HepG2 (cell line): ENCODE measurements around the gene TAB3. TPM values are rescaled to one million over a fixed set of nuclear protein-coding genes. Genes with fewer than 3 reads are reported as not detected.
A peak's percentile ranks its signal among the peaks of the same experiment; 100 is the strongest.

Source experiments
- FOXP1 ChIP-seq, 2 experiments: fragments of 450-650 bp in 1 of 2; IDR thresholded peaks; 2 replicates each; pipeline ENCODE4 v1.6.1; 2017 to 2018; ENCODE audit warnings: antibody characterized with exemption in 1 of 2
- GPN1 ChIP-seq: sonication (generic); formaldehyde crosslinking; IDR thresholded peaks from 2 replicates; pipeline ENCODE4 v1.5.1; 2020; ENCODE audit warnings: missing genetic modification reagents, borderline replicate concordance
- HDAC1 ChIP-seq: sonication (generic); formaldehyde crosslinking; IDR thresholded peaks from 2 replicates; pipeline ENCODE4 v1.5.1; 2020; ENCODE audit warnings: mild to moderate bottlenecking, missing genetic modification reagents
- HMG20B ChIP-seq: conservative IDR thresholded peaks from 2 replicates; pipeline ENCODE4 v1.6.1; 2016; ENCODE audit warnings: missing genetic modification reagents, missing compliant biosample characterization
- HNF1A ChIP-seq, 2 experiments: sonication (generic) in 1 of 2; formaldehyde crosslinking in 1 of 2; IDR thresholded peaks; 2 replicates each; pipeline versions ENCODE4 v1.4.0 to v1.6.1; 2016 to 2020; ENCODE audit warnings: borderline replicate concordance in 1 of 2, low read depth in 1 of 2, mild to moderate bottlenecking in 1 of 2, missing genetic modification reagents in 1 of 2
- HNRNPL ChIP-seq: fragments of 200-400 bp; formaldehyde crosslinking; IDR thresholded peaks from 2 replicates; pipeline ENCODE4 v1.6.1; 2017; ENCODE audit warnings: mild to moderate bottlenecking, low read depth, low read length
- HOXA3 ChIP-seq: sonication (generic); formaldehyde crosslinking; IDR thresholded peaks from 2 replicates; pipeline ENCODE4 v1.5.0; 2020; ENCODE audit warnings: missing genetic modification reagents
- MXD3 ChIP-seq: IDR thresholded peaks from 2 replicates; pipeline ENCODE4 v1.6.1; 2016; ENCODE audit warnings: mild to moderate bottlenecking, missing biosample characterization, missing genetic modification reagents
- RARG ChIP-seq: sonication (generic); formaldehyde crosslinking; IDR thresholded peaks from 2 replicates; pipeline ENCODE4 v1.4.0; 2020; ENCODE audit warnings: low read depth, mild to moderate bottlenecking, missing genetic modification reagents
- SMAD1 ChIP-seq: sonication (generic); formaldehyde crosslinking; IDR thresholded peaks from 2 replicates; pipeline ENCODE4 v1.4.0; 2020; ENCODE audit warnings: missing genetic modification reagents, low read depth, mild to moderate bottlenecking, borderline replicate concordance
- YY1 ChIP-seq: IDR thresholded peaks from 2 replicates; pipeline ENCODE4 v1.6.1; 2011; ENCODE audit warnings: low read length, low read depth, moderate library complexity, mild to moderate bottlenecking; ENCODE audit not compliant: insufficient read depth, insufficient replicate concordance
- ZBTB1 ChIP-seq: sonication (generic); formaldehyde crosslinking; IDR thresholded peaks from 2 replicates; pipeline ENCODE4 v1.4.0; 2020; ENCODE audit warnings: missing genetic modification reagents, borderline replicate concordance
- ZHX1 ChIP-seq: sonication (generic); formaldehyde crosslinking; IDR thresholded peaks from 2 replicates; pipeline ENCODE4 v1.8.1; 2022; ENCODE audit warnings: low read depth, mild to moderate bottlenecking, missing genetic modification reagents
- ZNF12 ChIP-seq: sonication (generic); formaldehyde crosslinking; IDR thresholded peaks from 2 replicates; pipeline ENCODE4 v1.5.0; 2020; ENCODE audit warnings: missing genetic modification reagents
- ZNF224 ChIP-seq: sonication (generic); formaldehyde crosslinking; IDR thresholded peaks from 2 replicates; pipeline ENCODE4 v1.5.0; 2020; ENCODE audit warnings: mild to moderate bottlenecking, missing genetic modification reagents
- ZNF225 ChIP-seq: sonication (generic); formaldehyde crosslinking; IDR thresholded peaks from 2 replicates; pipeline ENCODE4 v1.4.0; 2020; ENCODE audit warnings: mild to moderate bottlenecking, missing genetic modification reagents
- ZNF232 ChIP-seq: sonication (generic); formaldehyde crosslinking; IDR thresholded peaks from 2 replicates; pipeline ENCODE4 v1.4.0; 2020; ENCODE audit warnings: missing genetic modification reagents, borderline replicate concordance
- polyA plus RNA-seq, 8 experiments: library from polyadenylated mRNA; depleted of rRNA in 3 of 8; stranded (reverse) in 7 of 8; unstranded in 1 of 8; fragments of >200 nt; fragmentation: Illumina TruSeq in 4 of 8; extraction: Trizol in 4 of 8; gene quantifications; 2 replicates each; pipeline versions ENCODE4 v1.2.1 to v1.2.3, GENCODE V29; 2011 to 2016; ENCODE audit warnings: low read depth in 4 of 8, missing spikeins in 1 of 8, mixed read lengths in 1 of 8; ENCODE audit not compliant: insufficient read depth in 1 of 8
- total RNA-seq, 5 experiments: library from RNA; depleted of rRNA; stranded (reverse); fragments of >200 nt; fragmentation: Illumina TruSeq; extraction: Trizol; gene quantifications; 2 replicates each; pipeline ENCODE4 v1.2.3, GENCODE V29; 2016; ENCODE audit warnings: low read depth in 1 of 5

Gene TAB3
- total and polyA plus RNA-seq, 2 of the 13 experiments (the other 11 are each of a cell fraction or from before 2014, with no cell fraction given) = 27.2 to 59.8 TPM

GRCh38 chrX:30889147-30890140, at the start of gene TAB3 (continued):
- TF ChIP-seq MXD3 (CRISPR knock-in tag) = no peak
- 0 out of 2 replicates have a peak, but pooled peaks have one; percentile 18 for TF ChIP-seq HNRNPL
- peak; percentile 52; the same call in 1 of the 2 replicates for TF ChIP-seq HDAC1 (CRISPR knock-in tag)
- no peak for TF ChIP-seq ZBTB1
- no peak for TF ChIP-seq ZNF225
- no peak for TF ChIP-seq GPN1 (CRISPR knock-in tag)
- TF ChIP-seq SMAD1 (CRISPR knock-in tag) = no peak
- TF ChIP-seq ZNF12 = 0 out of 2 replicates have a peak, but pooled peaks have one; percentile 16
- TF ChIP-seq ZNF224 = no peak
- no peak for TF ChIP-seq FOXP1 (IDR thresholded peaks at IDR 0.05)
- TF ChIP-seq FOXP1 (CRISPR knock-in tag; IDR thresholded peaks at IDR 0.05) = no peak
- no peak for TF ChIP-seq HMG20B (CRISPR knock-in tag)
- TF ChIP-seq HOXA3 (CRISPR knock-in tag) = peak; percentile 80; the same call in 1 of the 2 replicates
- TF ChIP-seq YY1 = peak; percentile 99
- TF ChIP-seq HNF1A (IDR thresholded peaks at IDR 0.05; ENCODE audit: low read depth) = no peak
- peak; percentile 29; the same call in 1 of the 2 replicates for TF ChIP-seq HNF1A (CRISPR knock-in tag; IDR thresholded peaks at IDR 0.05; ENCODE audit: borderline replicate concordance)
- peak; percentile 56; the same call in 1 of the 2 replicates for TF ChIP-seq ZHX1 (CRISPR knock-in tag)
- TF ChIP-seq RARG (CRISPR knock-in tag) = no peak
- no peak for TF ChIP-seq ZNF232
